Prostate gland (tissue), 2 donors: ENCODE data around the gene AADACL4. TPM values are rescaled to one million over a fixed set of nuclear protein-coding genes. Genes with fewer than 3 reads are reported as not detected.
"Not testable (repeated sequence)": the region's sequence is repeated elsewhere in the genome, so short reads cannot be mapped to it uniquely, and the experiment has no call there.

Source experiments
- DNase-seq: peaks from one replicate; pipeline ENCODE4 v3.0.0-alpha.2; 2019; ENCODE audit warnings: low spot score
- H3K27ac ChIP-seq, 2 donors: fragments of 200-600 bp; sonication (generic); 2 replicates each; pipeline ENCODE4 v1.5.1; 2017 to 2019
- H3K27me3 ChIP-seq: fragments of 200-600 bp; sonication (generic); replicated peaks from 2 replicates; pipeline ENCODE4 v1.5.1; 2019; ENCODE audit not compliant: insufficient read depth
- H3K36me3 ChIP-seq, 2 donors: fragments of 200-600 bp; sonication (generic); 1 replicate in 1 of 2; 2 replicates in 1 of 2; pipeline versions ENCODE4 v1.5.1 to v1.8.1; 2017 to 2019
- H3K4me1 ChIP-seq: fragments of 200-600 bp; sonication (generic); replicated peaks from 2 replicates; pipeline ENCODE4 v1.5.1; 2019
- H3K4me3 ChIP-seq, 2 donors: fragments of 200-600 bp; sonication (generic); 2 replicates each; pipeline ENCODE4 v1.5.1; 2017 to 2019
- H3K9me3 ChIP-seq: fragments of 200-600 bp; sonication (generic); 2 replicates; pipeline ENCODE4 v1.5.1; 2017
- CTCF ChIP-seq, 4 experiments: fragments of 200-600 bp in 2 of 4; fragments of 450-650 bp in 2 of 4; sonication (generic) in 2 of 4; IDR thresholded peaks; 1 replicate in 3 of 4; 2 replicates in 1 of 4; pipeline ENCODE4 v1.5.1; 2016 to 2019; ENCODE audit warnings: antibody characterized with exemption in 4 of 4, mild to moderate bottlenecking in 2 of 4, moderate library complexity in 2 of 4
- POLR2A ChIP-seq: fragments of 450-650 bp; IDR thresholded peaks from one replicate; pipeline ENCODE4 v1.6.1; 2016; ENCODE audit warnings: antibody characterized with exemption, mild to moderate bottlenecking
- POLR2AphosphoS5 ChIP-seq: sonication (generic); formaldehyde crosslinking; IDR thresholded peaks from one replicate; pipeline ENCODE4 v1.6.1; 2017; ENCODE audit warnings: antibody characterized with exemption
- WGBS: methylation state at CpG from one replicate; pipeline ENCODE4 v1.1.5; 2018; 5-methylcytosine and 5-hydroxymethylcytosine counted together
- intact Hi-C: fragments of 100-400 bp; cut with DNase I; formaldehyde crosslinking; loops from one replicate; pipeline ENCODE4 v1.14.2; 2022
- total RNA-seq, 2 donors: library from RNA; depleted of rRNA; stranded (reverse); fragments of >200 nt; gene quantifications; one replicate each; pipeline ENCODE4 v1.1.0, GENCODE V29; 2016

AADACL4 gene
- total RNA-seq, 2 donors from 2014 or later: not detected

GRCh38 chr1:12643079-12643478, 806 bp upstream of the AADACL4 start:
- intact Hi-C loops: no loop called here
- H3K9me3 ChIP-seq: no peaks in the 10 kb centered on the region
- 95% methylated on average over 2 of the region's 2 CpGs for WGBS
- no peak overlapping the region for H3K4me3 ChIP-seq
- no peaks in the 10 kb centered on the region for H3K36me3 ChIP-seq
- TF ChIP-seq POLR2A: no peak
- no peak for TF ChIP-seq POLR2AphosphoS5
- TF ChIP-seq CTCF (IDR thresholded peaks at IDR 0.05): no peak
- no peaks in the 10 kb centered on the region for H3K4me1 ChIP-seq
- H3K27me3 ChIP-seq: no peaks in the 10 kb centered on the region
- no peak for DNase-seq
- no peak overlapping the region for H3K27ac ChIP-seq

GRCh38 chr1:12644237-12644636, 352 bp downstream of the AADACL4 start:
- no peak for DNase-seq

GRCh38 chr1:12644829-12645228, 944 bp downstream of the AADACL4 start:
- no peak overlapping the region for H3K4me3 ChIP-seq
- no peak for DNase-seq
- no peaks in the 10 kb centered on the region for H3K9me3 ChIP-seq
- WGBS: 98% methylated on average over 2 of the region's 2 CpGs
- H3K36me3 ChIP-seq: no peaks in the 10 kb centered on the region
- no peak for TF ChIP-seq POLR2AphosphoS5
- no peak for TF ChIP-seq POLR2A
- no peak for TF ChIP-seq CTCF (IDR thresholded peaks at IDR 0.05)
- H3K4me1 ChIP-seq: no peaks in the 10 kb centered on the region
- H3K27me3 ChIP-seq: no peaks in the 10 kb centered on the region
- intact Hi-C loops: no loop called here
- H3K27ac ChIP-seq: no peak overlapping the region

More at GRCh38 chr1:12644237-12644636, 352 bp downstream of the AADACL4 start:
- Histone ChIP-seq H3K27me3 (no peaks in the 10 kb centered on the region), H3K36me3 (no peaks in the 10 kb centered on the region), H3K9me3 (no peaks in the 10 kb centered on the region), H3K4me1 (no peaks in the 10 kb centered on the region), H3K4me3 (no peak overlapping the region), H3K27ac (no peak overlapping the region)
- TF ChIP-seq CTCF (IDR thresholded peaks at IDR 0.05) (no peak), POLR2AphosphoS5 (no peak), POLR2A (no peak)
- intact Hi-C loops: no loop called here
- WGBS: 88% methylated on average over 2 of the region's 2 CpGs

- H3K4me3 ChIP-seq, H3K36me3 ChIP-seq, H3K27me3 ChIP-seq, H3K27ac ChIP-seq, intact Hi-C loops, H3K9me3 ChIP-seq, DNase-seq, H3K4me1 ChIP-seq: not testable (repeated sequence)
- WGBS: 95% methylated on average over 9 of the region's 9 CpGs
Observed at GRCh38 chr1:12645401-12645800, 1.5 kb downstream of the AADACL4 start.

- no peaks in the 10 kb centered on the region for H3K27me3 ChIP-seq
- no peaks in the 10 kb centered on the region for H3K9me3 ChIP-seq
- H3K4me3 ChIP-seq: no peak overlapping the region
- 94% methylated on average over 7 of the region's 7 CpGs for WGBS
- TF ChIP-seq POLR2AphosphoS5 (no peak), POLR2A (no peak), CTCF (IDR thresholded peaks at IDR 0.05) (no peak)
- H3K36me3 ChIP-seq: no peaks in the 10 kb centered on the region
- no peak overlapping the region for H3K27ac ChIP-seq
- H3K4me1 ChIP-seq: no peaks in the 10 kb centered on the region
- no peak for DNase-seq
- intact Hi-C loops: no loop called here
Observed at GRCh38 chr1:12648741-12649140, 4.9 kb downstream of the AADACL4 start.
